ENCODE results near the gene MMP11. TPM values are rescaled to one million over a fixed set of nuclear protein-coding genes. Genes with fewer than 3 reads are reported as not detected.

MMP11 gene
- polyA plus RNA-seq, 1 donor from 2014 or later, result 9.3 TPM

- H4K20me1 ChIP-seq (ENCODE audit: insufficient read depth), result no peaks in the 10 kb centered on the region
- H3K79me2 ChIP-seq (replicated peaks; ENCODE audit: insufficient read depth, low read length), result peaks cover 6% of the 10 kb centered on the region
- H3K9me2 ChIP-seq (ENCODE audit: insufficient read depth, low read length), result no peaks in the 10 kb centered on the region
- H3K4me2 ChIP-seq (ENCODE audit: low read length), result no peak overlapping the region
- H3K9ac ChIP-seq (ENCODE audit: low read length), result no peak overlapping the region
- no peaks in the 10 kb centered on the region for H3K9me3 ChIP-seq (ENCODE audit: low read length)
- no peaks in the 10 kb centered on the region for H3F3A ChIP-seq (ENCODE audit: insufficient read depth, low read length, poor library complexity, severe bottlenecking)
- TF ChIP-seq SMC3 (conservative IDR thresholded peaks at IDR 0.05; ENCODE audit: poor library complexity), result no peak
- TF ChIP-seq EZH2 (IDR thresholded peaks at IDR 0.05; ENCODE audit: borderline replicate concordance, insufficient read depth, low read length, poor library complexity, severe bottlenecking), result no peak
- no peak for TF ChIP-seq RAD21 (conservative IDR thresholded peaks at IDR 0.05)
- no peak for TF ChIP-seq REST (IDR thresholded peaks at IDR 0.05; ENCODE audit: borderline replicate concordance)
- no peak for TF ChIP-seq MXI1 (conservative IDR thresholded peaks at IDR 0.05; ENCODE audit: poor library complexity, severe bottlenecking)
- TF ChIP-seq EP300 (conservative IDR thresholded peaks at IDR 0.05; ENCODE audit: poor library complexity, severe bottlenecking), result no peak
- no peak for TF ChIP-seq CTCF (IDR thresholded peaks at IDR 0.05; ENCODE audit: poor library complexity, severe bottlenecking)
- no peak for TF ChIP-seq TAF1 (IDR thresholded peaks at IDR 0.05; ENCODE audit: low read depth)
- no peak for TF ChIP-seq POLR2AphosphoS5 (IDR thresholded peaks at IDR 0.05)
- no peak overlapping the region for H3K4me3 ChIP-seq (ENCODE audit: low read length)
- H3K36me3 ChIP-seq (ENCODE audit: insufficient read depth, low read length), result no peaks in the 10 kb centered on the region
- H2AFZ ChIP-seq (ENCODE audit: low read depth, low read length), result no peak overlapping the region
- H3K27ac ChIP-seq (ENCODE audit: low read length), result no peak overlapping the region
- no peaks in the 10 kb centered on the region for H3K27me3 ChIP-seq (ENCODE audit: insufficient read depth, low read depth, low read length)
Measured at GRCh38 chr22:23752090-23752691, 20.5 kb upstream of the MMP11 start.

GRCh38 chr22:23752750-23753149, 19.9 kb upstream of the MMP11 start:
- H3K9ac ChIP-seq (ENCODE audit: low read length), result no peak overlapping the region
- no peaks in the 10 kb centered on the region for H3K27me3 ChIP-seq (ENCODE audit: insufficient read depth, low read depth, low read length)
- TF ChIP-seq TAF1 (IDR thresholded peaks at IDR 0.05; ENCODE audit: low read depth) (no peak), EP300 (conservative IDR thresholded peaks at IDR 0.05; ENCODE audit: poor library complexity, severe bottlenecking) (no peak)
- no peak overlapping the region for H3K4me3 ChIP-seq (ENCODE audit: low read length)
- peaks cover 6% of the 10 kb centered on the region for H3K79me2 ChIP-seq (replicated peaks; ENCODE audit: insufficient read depth, low read length)
- H3K9me2 ChIP-seq (ENCODE audit: insufficient read depth, low read length), result no peaks in the 10 kb centered on the region
- no peak overlapping the region for H3K4me2 ChIP-seq (ENCODE audit: low read length)
- H2AFZ ChIP-seq (ENCODE audit: low read depth, low read length), result no peak overlapping the region
- no peak overlapping the region for H3K27ac ChIP-seq (ENCODE audit: low read length)
- no peaks in the 10 kb centered on the region for H3F3A ChIP-seq (ENCODE audit: insufficient read depth, low read length, poor library complexity, severe bottlenecking)
- H3K36me3 ChIP-seq (ENCODE audit: insufficient read depth, low read length), result no peaks in the 10 kb centered on the region
- H3K9me3 ChIP-seq (ENCODE audit: low read length), result no peaks in the 10 kb centered on the region
- H4K20me1 ChIP-seq (ENCODE audit: insufficient read depth), result no peaks in the 10 kb centered on the region

All from neural cell (in vitro differentiated cells).